Endodermal cell (in vitro differentiated cells): Measurements from ENCODE around the gene PINLYP. TPM values are rescaled to one million over a fixed set of nuclear protein-coding genes. Genes with fewer than 3 reads are reported as not detected.

Source experiments
- DNase-seq: peaks from one replicate; pipeline ENCODE4 v3.0.0-alpha.2; 2017
- H3K27ac ChIP-seq: 2 replicates; pipeline ENCODE4 v1.5.1; 2013; ENCODE audit warnings: mild to moderate bottlenecking, low read depth, low read length, moderate library complexity
- H3K27me3 ChIP-seq: 2 replicates; pipeline ENCODE4 v1.6.1; 2013; ENCODE audit warnings: mild to moderate bottlenecking, low read length, moderate library complexity; ENCODE audit not compliant: insufficient read depth, control insufficient read depth, poor library complexity, severe bottlenecking
- H3K36me3 ChIP-seq: 2 replicates; pipeline ENCODE4 v1.7.0; 2013; ENCODE audit warnings: mild to moderate bottlenecking, low read length, moderate library complexity; ENCODE audit not compliant: control insufficient read depth, insufficient read depth
- H3K4me1 ChIP-seq: one replicate; pipeline ENCODE4 v1.7.0; 2013; ENCODE audit warnings: low read length; ENCODE audit not compliant: control insufficient read depth, insufficient read depth
- H3K4me3 ChIP-seq: 2 replicates; pipeline ENCODE4 v1.5.1; 2013; ENCODE audit warnings: mild to moderate bottlenecking, low read length, moderate library complexity
- H3K9ac ChIP-seq: 2 replicates; pipeline ENCODE4 v1.6.1; 2013; ENCODE audit warnings: mild to moderate bottlenecking, low read length, moderate library complexity; ENCODE audit not compliant: poor library complexity, severe bottlenecking; ENCODE audit errors: extremely low read depth
- H3K9me3 ChIP-seq: 2 replicates; pipeline ENCODE4 v1.6.1; 2013; ENCODE audit warnings: mild to moderate bottlenecking, low read length, moderate library complexity; ENCODE audit not compliant: control insufficient read depth
- H3K27ac Mint-ChIP-seq: 2 replicates; pipeline ENCODE4 v1.8.0; 2020; ENCODE audit warnings: mixed read lengths
- H3K27me3 Mint-ChIP-seq: 2 replicates; pipeline ENCODE4 v1.8.0; 2021; ENCODE audit warnings: mild to moderate bottlenecking, mixed read lengths; ENCODE audit not compliant: insufficient read depth
- H3K36me3 Mint-ChIP-seq: 2 replicates; pipeline ENCODE4 v1.8.0; 2020; ENCODE audit warnings: low read depth, mixed read lengths
- H3K4me1 Mint-ChIP-seq: 2 replicates; pipeline ENCODE4 v1.8.0; 2020; ENCODE audit warnings: mixed read lengths
- H3K4me3 Mint-ChIP-seq: 2 replicates; pipeline ENCODE4 v1.8.0; 2020; ENCODE audit warnings: mild to moderate bottlenecking, moderate library complexity, mixed read lengths
- H3K9me3 Mint-ChIP-seq: 2 replicates; pipeline ENCODE4 v1.8.0; 2020; ENCODE audit warnings: mild to moderate bottlenecking, mixed read lengths
- CTCF ChIP-seq: fragments of 200-600 bp; sonication (generic); conservative IDR thresholded peaks from 2 replicates; pipeline ENCODE4 v1.5.0; 2021; ENCODE audit warnings: antibody characterized with exemption, mild to moderate bottlenecking
- WGBS, 2 experiments: methylation state at CpG; one replicate each; pipeline versions ENCODE4 v1.1.5 to v1.1.7; 2013; ENCODE audit warnings: missing lambda C conversion rate in 2 of 2, mixed read lengths in 1 of 2; ENCODE audit not compliant: insufficient coverage in 1 of 2, insufficient read length in 1 of 2; 5-methylcytosine and 5-hydroxymethylcytosine counted together
- total RNA-seq, 2 donors: library from RNA; stranded (reverse); fragmentation: NEBNext Ultra II Directional in 1 of 2; extraction: Animal tissue kit (Norgen Biotek cat#: 25700) in 1 of 2; gene quantifications; 2 replicates in 1 of 2; 3 replicates in 1 of 2; pipeline ENCODE4 v1.2.1, GENCODE V29; 2021

The PINLYP gene
- total RNA-seq, 2 donors from 2014 or later, result 7.7 to 12.2 TPM

DNA sequence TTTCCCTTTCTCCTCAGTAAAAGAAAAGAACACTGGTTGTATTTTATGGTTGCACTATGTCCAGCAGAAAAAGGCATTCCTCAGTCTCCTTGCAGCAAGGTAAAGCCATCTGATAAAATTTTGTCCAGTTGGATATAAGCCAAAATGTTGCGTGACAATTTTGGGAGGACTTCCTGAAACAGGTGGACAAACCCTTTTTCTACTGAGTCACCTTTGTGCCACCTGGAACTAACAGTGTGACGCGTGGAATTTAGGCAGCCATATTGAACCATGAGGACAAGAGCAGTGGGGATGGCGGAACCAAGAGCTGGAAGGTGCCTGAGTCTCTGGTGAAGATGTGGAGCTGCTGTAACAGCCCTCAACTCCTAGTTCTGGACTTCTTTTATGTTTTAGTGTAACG is 55.9 kb downstream of the PINLYP start:
- no peak overlapping the region for H3K27ac Mint-ChIP-seq

More for the DNA sequence above, 55.9 kb downstream of the PINLYP start:
- Mint-ChIP-seq H3K4me1 (peaks cover 9% of the 10 kb centered on the region), H3K36me3 (peaks cover 4% of the 10 kb centered on the region), H3K4me3 (no peak overlapping the region), H3K9me3 (no peaks in the 10 kb centered on the region), H3K27me3 (peaks cover 80% of the 10 kb centered on the region)
- TF ChIP-seq CTCF, result no peak
- Histone ChIP-seq H3K9me3 (no peaks in the 10 kb centered on the region), H3K27ac (no peak overlapping the region), H3K4me1 (no peaks in the 10 kb centered on the region), H3K4me3 (no peak overlapping the region), H3K27me3 (no peaks in the 10 kb centered on the region), H3K9ac (no peak overlapping the region), H3K36me3 (no peaks in the 10 kb centered on the region)
- 86 to 94% methylated on average over 4 to 5 of the region's 5 CpGs for WGBS, 2 experiments
- DNase-seq, result no peak

Other genes with a start within 250 kb of the PINLYP start
- gene CD177, start 222.1 kb upstream of the PINLYP start, total RNA-seq, result 1 to 10 TPM; 3.0 to 6.0 TPM
- gene TEX101, start 160.9 kb upstream of the PINLYP start, total RNA-seq, result under 1 TPM in 1 of 2 donors, not detected in 1; 0.59 TPM
- under 1 TPM; 0.33 to 0.51 TPM for gene LYPD3, start 110.2 kb upstream of the PINLYP start, total RNA-seq
- 10 to 100 TPM in 1 of 2 donors, 1 to 10 TPM in 1; 7.7 to 13.5 TPM for gene PHLDB3, start 71.1 kb upstream of the PINLYP start, total RNA-seq
- 10 to 100 TPM; 13.0 to 15.2 TPM for gene ETHE1, start 48.6 kb upstream of the PINLYP start, total RNA-seq
- under 1 TPM; 0.22 TPM for gene ZNF575, start 42.6 kb upstream of the PINLYP start, total RNA-seq
- 10 to 100 TPM; 48.8 to 52.1 TPM for gene XRCC1, start 274 bp upstream of the PINLYP start, total RNA-seq
- 10 to 100 TPM; 39.7 to 46.0 TPM for gene IRGQ, start 20.3 kb downstream of the PINLYP start, total RNA-seq
- 10 to 100 TPM; 11.9 to 12.1 TPM for gene ZNF576, start 20.8 kb downstream of the PINLYP start, total RNA-seq
- gene SRRM5, start 36.3 kb downstream of the PINLYP start, total RNA-seq, result under 1 TPM; 0.35 to 0.37 TPM
- gene ZNF428, start 43.8 kb downstream of the PINLYP start, total RNA-seq, result 10 to 100 TPM; 44.3 to 46.8 TPM
- gene CADM4, start 64.0 kb downstream of the PINLYP start, total RNA-seq, result 10 to 100 TPM in 1 of 2 donors, 1 to 10 TPM in 1; 9.3 to 19.9 TPM
- 10 to 100 TPM; 14.7 to 21.5 TPM for gene PLAUR, start 94.4 kb downstream of the PINLYP start, total RNA-seq
- gene IRGC, start 140.3 kb downstream of the PINLYP start, total RNA-seq, result not detected
- gene SMG9, start 179.2 kb downstream of the PINLYP start, total RNA-seq, result 10 to 100 TPM; 44.6 to 53.8 TPM
- gene KCNN4, start 205.2 kb downstream of the PINLYP start, total RNA-seq, result not detected
- gene LYPD5, start 226.6 kb downstream of the PINLYP start, total RNA-seq, result under 1 TPM in 1 of 2 donors, not detected in 1; 0.11 TPM